Loucy (cell line): ENCODE data around the gene DHX34.
"Not testable (repeated sequence)": the region's sequence is repeated elsewhere in the genome, so short reads cannot be mapped to it uniquely, and the experiment has no call there.

Experiments
- H2AFZ ChIP-seq: fragments of 200-600 bp; sonication (generic); 2 replicates; pipeline ENCODE4 v1.6.0; 2016; ENCODE audit warnings: antibody characterized with exemption, mild to moderate bottlenecking, low read length, moderate library complexity
- H3F3A ChIP-seq: fragments of 200-600 bp; 2 replicates; pipeline ENCODE4 v1.6.0; 2016; ENCODE audit warnings: antibody characterized with exemption, low read depth, mild to moderate bottlenecking
- H3K27me3 ChIP-seq: fragments of 200-600 bp; sonication (generic); 2 replicates; pipeline ENCODE4 v1.6.1; 2014; ENCODE audit warnings: low read length, mild to moderate bottlenecking; ENCODE audit not compliant: insufficient read depth, poor library complexity, severe bottlenecking
- H3K36me3 ChIP-seq: fragments of 200-600 bp; sonication (generic); 2 replicates; pipeline ENCODE4 v1.6.1; 2016; ENCODE audit warnings: low read length; ENCODE audit not compliant: insufficient read depth
- H3K4me1 ChIP-seq: fragments of 200-600 bp; sonication (generic); 2 replicates; pipeline ENCODE4 v1.5.1; 2014; ENCODE audit warnings: low read length, mild to moderate bottlenecking; ENCODE audit not compliant: insufficient read depth, poor library complexity, severe bottlenecking
- H3K4me2 ChIP-seq: fragments of 200-600 bp; sonication (generic); 2 replicates; pipeline ENCODE4 v1.6.0; 2014; ENCODE audit warnings: antibody characterized with exemption, low read length, low read depth, mild to moderate bottlenecking; ENCODE audit not compliant: poor library complexity, severe bottlenecking
- H3K4me3 ChIP-seq: fragments of 200-600 bp; sonication (generic); 2 replicates; pipeline ENCODE4 v1.5.1; 2014; ENCODE audit warnings: low read length, mild to moderate bottlenecking, mixed read lengths; ENCODE audit not compliant: poor library complexity, severe bottlenecking
- H3K79me2 ChIP-seq: fragments of 200-600 bp; sonication (generic); 2 replicates; pipeline ENCODE4 v1.6.1; 2014; ENCODE audit warnings: low read length; ENCODE audit not compliant: insufficient read depth
- H3K9ac ChIP-seq: fragments of 200-600 bp; sonication (generic); 2 replicates; pipeline ENCODE4 v1.6.0; 2014; ENCODE audit warnings: mild to moderate bottlenecking, low read depth, low read length, moderate library complexity; ENCODE audit not compliant: poor library complexity, severe bottlenecking
- H3K9me2 ChIP-seq: fragments of 200-600 bp; sonication (generic); replicated peaks from 2 replicates; pipeline ENCODE4 v1.6.1; 2016; ENCODE audit warnings: low read depth, low read length, mixed read lengths
- H3K9me3 ChIP-seq: fragments of 200-600 bp; sonication (generic); 2 replicates; pipeline ENCODE4 v1.6.1; 2014; ENCODE audit warnings: mild to moderate bottlenecking, antibody characterized with exemption, low read length, low read depth; ENCODE audit not compliant: insufficient read depth
- H4K20me1 ChIP-seq: fragments of 200-600 bp; sonication (generic); 2 replicates; pipeline ENCODE4 v1.6.0; 2014; ENCODE audit warnings: antibody characterized with exemption, low read length, mild to moderate bottlenecking; ENCODE audit not compliant: insufficient read depth, poor library complexity, severe bottlenecking
- EZH2phosphoT487 ChIP-seq: fragments of 200-600 bp; IDR thresholded peaks from 2 replicates; pipeline ENCODE4 v1.6.1; 2018; ENCODE audit warnings: antibody characterized with exemption, mild to moderate bottlenecking, moderate library complexity, borderline replicate concordance
- TF ChIP-seq, protein P1 (sequence below): fragments of 200-600 bp; sonication (generic); conservative IDR thresholded peaks from 2 replicates; pipeline ENCODE4 v1.5.1; 2014; ENCODE audit warnings: mild to moderate bottlenecking, antibody characterized with exemption, low read length

DHX34 gene

DNA sequence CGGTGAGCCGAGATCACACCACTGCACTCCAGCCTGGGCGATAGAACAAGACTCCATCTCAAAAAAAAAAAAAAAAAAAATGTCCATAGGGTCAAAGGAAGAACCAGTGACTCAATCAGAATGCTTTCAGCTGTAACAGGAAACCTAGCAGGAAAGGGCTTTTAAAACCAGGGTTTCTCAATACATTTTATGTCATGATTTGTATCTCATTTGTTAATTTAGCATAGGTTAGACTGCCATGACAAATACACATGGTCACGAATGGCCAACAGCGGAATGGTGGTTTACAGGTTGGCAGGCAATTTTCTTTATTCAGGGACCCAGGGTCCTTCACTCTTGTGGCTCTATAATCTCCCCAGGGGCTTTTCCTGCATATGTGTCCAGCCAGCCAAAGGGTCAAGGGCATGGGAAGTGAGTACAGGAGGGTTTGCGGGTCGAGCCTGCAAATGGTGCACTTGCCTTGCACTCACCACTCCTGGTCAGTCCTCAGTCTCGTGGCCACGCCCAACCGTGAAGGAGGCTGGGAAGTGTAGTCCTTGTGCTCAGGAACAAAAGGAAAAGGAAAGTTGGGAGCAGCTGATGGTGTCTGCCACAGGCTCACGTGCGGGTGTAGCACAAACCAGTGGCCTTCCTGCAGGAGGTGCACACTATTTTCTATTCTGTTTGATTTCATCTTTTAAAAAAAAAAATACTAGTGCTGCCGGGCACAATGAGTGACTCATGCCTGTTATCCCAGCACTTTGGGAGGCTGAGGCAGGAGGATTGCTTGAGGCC, 14.8 kb downstream of the DHX34 start:
- Histone ChIP-seq H3K9ac (no peak overlapping the region), H3K4me1 (no peaks in the 10 kb centered on the region), H3K27me3 (no peaks in the 10 kb centered on the region), H3K9me2 (no peaks in the 10 kb centered on the region), H3F3A (no peaks in the 10 kb centered on the region), H3K9me3 (no peaks in the 10 kb centered on the region), H3K79me2 (no peaks in the 10 kb centered on the region), H4K20me1 (no peaks in the 10 kb centered on the region), H2AFZ (no peak overlapping the region), H3K4me2 (no peak overlapping the region), H3K36me3 (peaks cover 53% of the 10 kb centered on the region; the same call in 1 of the 2 replicates), H3K4me3 (no peak overlapping the region)
- TF ChIP-seq EZH2phosphoT487 = no peak
- TF ChIP-seq, protein P1, sequence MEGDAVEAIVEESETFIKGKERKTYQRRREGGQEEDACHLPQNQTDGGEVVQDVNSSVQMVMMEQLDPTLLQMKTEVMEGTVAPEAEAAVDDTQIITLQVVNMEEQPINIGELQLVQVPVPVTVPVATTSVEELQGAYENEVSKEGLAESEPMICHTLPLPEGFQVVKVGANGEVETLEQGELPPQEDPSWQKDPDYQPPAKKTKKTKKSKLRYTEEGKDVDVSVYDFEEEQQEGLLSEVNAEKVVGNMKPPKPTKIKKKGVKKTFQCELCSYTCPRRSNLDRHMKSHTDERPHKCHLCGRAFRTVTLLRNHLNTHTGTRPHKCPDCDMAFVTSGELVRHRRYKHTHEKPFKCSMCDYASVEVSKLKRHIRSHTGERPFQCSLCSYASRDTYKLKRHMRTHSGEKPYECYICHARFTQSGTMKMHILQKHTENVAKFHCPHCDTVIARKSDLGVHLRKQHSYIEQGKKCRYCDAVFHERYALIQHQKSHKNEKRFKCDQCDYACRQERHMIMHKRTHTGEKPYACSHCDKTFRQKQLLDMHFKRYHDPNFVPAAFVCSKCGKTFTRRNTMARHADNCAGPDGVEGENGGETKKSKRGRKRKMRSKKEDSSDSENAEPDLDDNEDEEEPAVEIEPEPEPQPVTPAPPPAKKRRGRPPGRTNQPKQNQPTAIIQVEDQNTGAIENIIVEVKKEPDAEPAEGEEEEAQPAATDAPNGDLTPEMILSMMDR = no peak

- not testable (repeated sequence) for H3K4me3 ChIP-seq, H3F3A ChIP-seq, H3K27me3 ChIP-seq, H3K9me3 ChIP-seq, H3K79me2 ChIP-seq, H3K9ac ChIP-seq, H2AFZ ChIP-seq, H4K20me1 ChIP-seq, H3K4me1 ChIP-seq, H3K9me2 ChIP-seq, H3K4me2 ChIP-seq
- H3K36me3 ChIP-seq = peaks cover 55% of the 10 kb centered on the region; the same call in 1 of the 2 replicates
Observed at GRCh38 chr19:47365455-47365854, 16.3 kb downstream of the DHX34 start.

DNA sequence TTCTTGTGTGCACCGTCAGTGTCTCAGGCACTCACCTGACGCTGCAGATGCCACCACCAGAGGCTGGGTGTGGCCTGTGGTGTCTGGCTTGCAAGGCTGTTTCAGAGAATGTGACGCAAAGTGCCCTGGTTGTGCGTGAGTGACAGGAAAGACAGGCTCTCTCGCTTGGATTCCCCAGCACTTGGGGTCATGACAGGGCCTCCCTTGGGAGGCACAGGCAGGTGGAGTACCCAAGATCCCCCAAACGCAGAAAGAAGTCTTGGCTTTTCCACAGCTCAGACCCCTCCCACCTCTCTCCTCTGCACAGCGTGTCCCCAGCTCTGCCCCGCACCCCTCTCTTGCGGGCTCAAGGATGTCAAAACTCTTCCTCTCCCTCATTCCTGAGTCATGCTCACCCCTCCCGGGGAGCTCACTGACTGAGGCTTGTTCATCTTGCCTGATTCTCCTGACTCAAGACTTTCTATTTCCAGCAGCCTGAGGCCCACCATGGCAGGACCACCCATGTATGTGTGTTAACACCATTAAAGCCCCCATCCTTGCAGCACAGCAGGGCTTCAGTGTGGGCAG, 21.0 kb downstream of the DHX34 start:
- no peak overlapping the region for H3K4me2 ChIP-seq
- H3K4me1 ChIP-seq = no peaks in the 10 kb centered on the region
- peaks cover 58% of the 10 kb centered on the region; the same call in 1 of the 2 replicates for H3K36me3 ChIP-seq
- H3F3A ChIP-seq = no peaks in the 10 kb centered on the region
- H3K79me2 ChIP-seq = no peaks in the 10 kb centered on the region
- no peak overlapping the region for H3K4me3 ChIP-seq
- TF ChIP-seq EZH2phosphoT487 = no peak
- TF ChIP-seq, protein P1 = no peak
- H3K9me2 ChIP-seq = no peaks in the 10 kb centered on the region
- H3K27me3 ChIP-seq = no peaks in the 10 kb centered on the region
- H2AFZ ChIP-seq = no peak overlapping the region
- H4K20me1 ChIP-seq = no peaks in the 10 kb centered on the region
- no peak overlapping the region for H3K9ac ChIP-seq
- no peaks in the 10 kb centered on the region for H3K9me3 ChIP-seq
